ENCODE results near the gene ARPC5L. TPM values are rescaled to one million over a fixed set of nuclear protein-coding genes. Genes with fewer than 3 reads are reported as not detected.

The ARPC5L gene
- total RNA-seq, 1 donor from 2014 or later = 30.3 TPM

DNA sequence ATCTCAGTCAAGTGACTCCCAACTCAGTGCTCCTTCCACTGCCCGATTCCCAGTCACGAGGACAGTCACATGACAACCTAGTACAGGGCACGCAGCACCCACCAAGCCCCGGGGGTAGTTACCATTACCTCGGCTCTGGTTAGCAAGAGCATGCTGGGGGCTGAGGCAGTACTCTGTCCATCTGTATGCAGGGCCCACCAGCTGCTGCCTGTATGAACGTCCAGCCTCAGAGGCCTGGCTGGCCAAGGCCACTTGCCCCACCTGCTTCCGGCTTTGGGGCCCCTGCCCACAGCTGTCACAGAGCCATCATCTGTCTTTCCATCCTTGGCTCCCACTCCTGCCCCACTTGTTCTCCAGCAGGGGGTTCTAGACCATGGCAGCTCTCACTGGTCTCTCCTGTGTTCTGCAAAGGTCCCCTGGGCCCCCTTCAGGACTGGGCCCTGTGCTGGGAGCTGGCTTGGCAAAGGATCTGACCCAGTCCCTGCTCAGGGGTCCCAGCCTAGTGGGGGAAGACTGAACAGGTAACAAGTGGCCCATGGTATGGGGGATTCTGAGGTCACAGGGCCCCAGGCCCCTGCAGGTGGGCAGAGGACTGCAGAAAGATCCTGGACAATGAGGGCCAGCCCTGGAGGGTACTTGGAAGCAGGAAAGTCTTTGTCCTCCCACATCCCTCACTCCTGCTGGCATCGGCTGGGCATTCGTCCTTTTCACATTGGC, 3.4 kb upstream of the ARPC5L start:
- no peaks in the 10 kb centered on the region for H3K27me3 ChIP-seq (ENCODE audit: control insufficient read depth, insufficient read depth, low read length)
- FAIRE-seq = no peak
- H3K36me3 ChIP-seq (ENCODE audit: control insufficient read depth, insufficient read depth, low read length) = peaks cover 35% of the 10 kb centered on the region
- TF ChIP-seq, protein P1, sequence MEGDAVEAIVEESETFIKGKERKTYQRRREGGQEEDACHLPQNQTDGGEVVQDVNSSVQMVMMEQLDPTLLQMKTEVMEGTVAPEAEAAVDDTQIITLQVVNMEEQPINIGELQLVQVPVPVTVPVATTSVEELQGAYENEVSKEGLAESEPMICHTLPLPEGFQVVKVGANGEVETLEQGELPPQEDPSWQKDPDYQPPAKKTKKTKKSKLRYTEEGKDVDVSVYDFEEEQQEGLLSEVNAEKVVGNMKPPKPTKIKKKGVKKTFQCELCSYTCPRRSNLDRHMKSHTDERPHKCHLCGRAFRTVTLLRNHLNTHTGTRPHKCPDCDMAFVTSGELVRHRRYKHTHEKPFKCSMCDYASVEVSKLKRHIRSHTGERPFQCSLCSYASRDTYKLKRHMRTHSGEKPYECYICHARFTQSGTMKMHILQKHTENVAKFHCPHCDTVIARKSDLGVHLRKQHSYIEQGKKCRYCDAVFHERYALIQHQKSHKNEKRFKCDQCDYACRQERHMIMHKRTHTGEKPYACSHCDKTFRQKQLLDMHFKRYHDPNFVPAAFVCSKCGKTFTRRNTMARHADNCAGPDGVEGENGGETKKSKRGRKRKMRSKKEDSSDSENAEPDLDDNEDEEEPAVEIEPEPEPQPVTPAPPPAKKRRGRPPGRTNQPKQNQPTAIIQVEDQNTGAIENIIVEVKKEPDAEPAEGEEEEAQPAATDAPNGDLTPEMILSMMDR (IDR thresholded peaks at IDR 0.05; ENCODE audit: insufficient read depth, low read length, severe bottlenecking) = peak; percentile 20
- no peak overlapping the region for H3K4me3 ChIP-seq (ENCODE audit: low read depth, low read length)
- no peak for DNase-seq (ENCODE audit: low read depth)

DNA sequence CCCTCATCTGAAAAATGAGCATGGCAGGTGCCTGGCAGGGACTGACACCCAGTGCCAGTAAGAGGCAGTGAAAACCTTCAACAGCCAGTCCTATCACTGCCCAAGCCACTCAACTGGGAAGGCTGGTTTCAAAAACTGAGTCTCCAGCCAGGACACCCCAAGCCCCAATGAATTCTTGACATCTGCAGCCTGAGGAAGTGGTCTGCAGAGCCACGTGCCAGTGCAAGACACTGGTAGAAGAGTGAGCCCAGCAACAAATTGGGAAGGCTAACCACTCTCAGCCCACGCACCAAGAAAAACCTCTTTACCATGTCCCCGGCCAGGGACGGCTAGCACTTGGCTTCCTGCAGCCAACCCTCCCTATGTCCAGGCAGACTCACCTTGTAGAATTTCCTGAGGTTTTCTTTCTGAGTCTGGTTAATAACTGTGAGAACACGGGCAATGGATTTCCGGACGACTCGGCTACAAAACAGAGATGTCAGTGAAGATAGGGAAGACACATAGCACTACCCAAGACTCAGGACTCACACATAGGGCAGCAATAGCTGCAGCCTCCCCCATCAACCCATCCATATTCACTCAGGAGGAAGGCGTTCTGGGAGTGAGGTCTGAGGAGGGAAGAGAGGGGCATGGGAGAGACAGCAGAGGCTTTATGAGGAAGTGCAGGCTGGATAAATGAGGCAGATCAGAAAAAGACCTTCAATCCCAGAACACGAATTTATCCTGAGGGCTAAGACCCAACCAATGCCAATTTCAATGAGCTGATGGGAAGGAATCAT, 1.9 kb upstream of the ARPC5L start:
- FAIRE-seq (no peak), DNase-seq (ENCODE audit: low read depth) (no peak)
- H3K27me3 ChIP-seq (ENCODE audit: control insufficient read depth, insufficient read depth, low read length) = no peaks in the 10 kb centered on the region
- peaks cover 35% of the 10 kb centered on the region for H3K36me3 ChIP-seq (ENCODE audit: control insufficient read depth, insufficient read depth, low read length)
- TF ChIP-seq, protein P1 (IDR thresholded peaks at IDR 0.05; ENCODE audit: insufficient read depth, low read length, severe bottlenecking) = no peak
- peak overlapping the region; percentile 98 for H3K4me3 ChIP-seq (ENCODE audit: low read depth, low read length)

DNA sequence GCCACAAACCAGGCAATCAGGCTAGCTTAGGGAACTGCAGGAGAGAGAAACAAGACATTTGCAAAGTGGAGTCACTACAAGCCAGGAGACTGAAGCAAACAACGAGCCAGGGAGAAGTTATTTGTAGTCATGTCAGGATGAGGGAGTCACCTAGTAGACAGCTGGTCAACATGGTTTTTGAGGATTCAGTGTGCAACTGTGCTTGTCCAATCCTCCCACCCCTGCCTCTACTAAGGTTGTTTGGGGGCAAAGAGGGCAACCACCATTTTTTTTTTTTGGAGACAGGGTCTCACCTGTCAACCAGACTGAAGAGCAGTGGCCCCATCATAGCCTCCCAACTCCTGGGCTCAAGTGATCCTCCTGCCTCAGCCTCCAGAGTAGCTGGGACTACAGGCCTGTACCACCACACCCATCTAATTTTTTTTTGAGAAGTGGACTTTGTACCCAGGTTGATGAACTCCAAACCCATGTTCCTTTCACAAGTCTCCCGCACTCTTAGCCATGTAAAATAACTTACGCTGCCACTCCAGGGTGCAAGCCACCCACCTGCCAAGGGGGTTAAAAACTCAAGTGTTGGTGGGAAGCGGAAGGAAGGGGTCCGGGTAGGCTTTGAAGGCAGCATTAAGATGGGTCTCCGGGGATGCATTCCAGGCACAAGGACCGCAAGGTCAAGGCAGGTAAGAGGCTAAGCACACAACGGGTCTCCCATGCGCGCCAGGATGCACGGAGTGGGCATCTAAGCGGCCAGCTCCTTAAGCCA, 1.2 kb upstream of the ARPC5L start:
- Histone ChIP-seq H3K4me3 (ENCODE audit: low read depth, low read length) (peak overlapping the region; percentile 98), H3K36me3 (ENCODE audit: control insufficient read depth, insufficient read depth, low read length) (peaks cover 35% of the 10 kb centered on the region), H3K27me3 (ENCODE audit: control insufficient read depth, insufficient read depth, low read length) (no peaks in the 10 kb centered on the region)
- TF ChIP-seq, protein P1 (IDR thresholded peaks at IDR 0.05; ENCODE audit: insufficient read depth, low read length, severe bottlenecking) = no peak
- DNase-seq (ENCODE audit: low read depth) (no peak), FAIRE-seq (no peak)

DNA sequence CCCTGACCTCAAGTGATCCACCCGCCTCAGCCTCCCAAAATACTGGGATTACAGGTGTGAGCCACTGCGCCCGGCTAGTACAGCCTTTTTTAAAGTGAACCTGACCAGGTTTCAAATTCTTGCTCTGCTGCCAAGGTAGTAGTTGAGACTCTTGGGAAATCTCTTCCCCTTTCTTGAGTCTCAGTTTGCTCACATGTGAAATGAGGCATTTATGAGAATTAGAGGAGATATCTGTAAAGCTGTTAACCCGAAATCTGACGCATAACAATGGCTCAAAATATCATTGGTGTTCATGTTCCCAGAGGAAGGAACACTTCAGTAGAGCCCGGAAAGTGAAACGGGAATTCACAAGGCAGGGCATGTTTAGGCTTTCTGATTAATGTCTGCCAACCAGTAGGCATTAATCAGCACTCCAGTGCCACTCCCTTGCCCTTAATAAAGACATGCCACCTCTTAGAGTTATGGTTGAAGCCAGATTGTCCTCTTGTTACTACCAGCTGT, 1.5 kb downstream of the ARPC5L start:
- TF ChIP-seq, protein P1 (IDR thresholded peaks at IDR 0.05; ENCODE audit: insufficient read depth, low read length, severe bottlenecking) = no peak
- H3K4me3 ChIP-seq (ENCODE audit: low read depth, low read length) = no peak overlapping the region
- DNase-seq (ENCODE audit: low read depth) (peak; percentile 99), FAIRE-seq (peak; percentile 77)
- H3K36me3 ChIP-seq (ENCODE audit: control insufficient read depth, insufficient read depth, low read length) = peaks cover 22% of the 10 kb centered on the region
- H3K27me3 ChIP-seq (ENCODE audit: control insufficient read depth, insufficient read depth, low read length) = no peaks in the 10 kb centered on the region

DNA sequence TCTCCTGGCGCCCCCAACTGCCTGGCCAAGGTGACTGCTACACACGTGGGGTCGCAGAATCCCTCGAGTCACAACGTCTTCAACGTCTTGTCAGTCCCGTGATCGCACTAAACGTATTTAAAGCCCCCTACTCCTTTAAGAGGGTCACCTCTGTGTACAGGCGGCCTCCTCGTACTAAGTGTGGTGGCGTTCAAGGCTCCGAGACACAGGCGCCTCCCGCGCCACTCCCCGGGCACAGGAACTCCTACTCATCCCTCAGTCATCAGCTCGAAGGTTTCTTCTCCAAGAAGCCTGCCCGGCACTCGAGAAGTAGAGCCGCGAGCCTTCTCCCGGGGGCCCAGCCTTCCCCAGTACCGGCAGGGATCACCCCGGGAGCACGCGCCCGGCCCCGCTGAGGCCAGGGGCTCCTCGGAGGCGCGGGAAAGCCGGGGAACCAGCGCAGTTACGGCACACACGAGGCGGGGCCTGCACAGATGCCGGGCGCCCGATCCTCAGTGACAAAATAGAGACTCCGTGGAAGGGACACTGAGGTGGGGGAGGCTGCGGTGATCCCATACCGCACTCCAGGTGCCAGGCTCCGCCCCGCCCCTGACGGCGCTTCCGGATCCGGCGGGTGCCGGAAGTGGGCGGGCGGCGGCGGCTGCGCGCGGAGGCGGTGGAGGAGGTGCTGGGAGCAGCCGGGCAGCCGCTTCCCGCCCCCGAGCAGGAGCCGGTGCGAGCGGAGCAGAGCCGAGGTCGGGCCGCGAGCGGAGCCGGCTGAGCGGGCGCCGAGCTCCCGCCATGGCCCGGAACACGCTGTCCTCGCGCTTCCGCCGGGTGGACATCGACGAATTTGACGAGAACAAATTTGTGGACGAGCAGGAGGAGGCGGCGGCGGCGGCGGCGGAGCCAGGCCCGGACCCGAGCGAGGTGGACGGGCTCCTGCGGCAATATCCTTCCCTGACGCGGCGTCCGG, 6.9 kb downstream of the ARPC5L start:
- H3K36me3 ChIP-seq (ENCODE audit: control insufficient read depth, insufficient read depth, low read length) = peaks cover 17% of the 10 kb centered on the region
- peak; percentile 68 for DNase-seq (ENCODE audit: low read depth)
- H3K27me3 ChIP-seq (ENCODE audit: control insufficient read depth, insufficient read depth, low read length) = no peaks in the 10 kb centered on the region
- H3K4me3 ChIP-seq (ENCODE audit: low read depth, low read length) = peak overlapping the region; percentile 97
- FAIRE-seq = no peak
- TF ChIP-seq, protein P1 (IDR thresholded peaks at IDR 0.05; ENCODE audit: insufficient read depth, low read length, severe bottlenecking) = peak; percentile 28

All from bronchial epithelial cell (primary cell).